GM18505 (cell line): ENCODE results near the gene SCFD2.
A peak's percentile ranks its signal among the peaks of the same experiment; 100 is the strongest.

Experiments used
- ATAC-seq: cut with Tn5 transposase; IDR thresholded peaks from one replicate; pipeline ENCODE4 v1.9.1; 2021; ENCODE audit not compliant: unreplicated experiment
- POLR2A ChIP-seq: IDR thresholded peaks from 4 replicates; pipeline ENCODE4 v1.6.1; 2011; ENCODE audit warnings: borderline replicate concordance; ENCODE audit not compliant: insufficient read depth, insufficient read length; ENCODE audit errors: extremely low read depth

Gene SCFD2

GRCh38 chr4:52936729-52937128 is 429.1 kb downstream of the SCFD2 start:
- ATAC-seq, result no peak
- no peak for TF ChIP-seq POLR2A

- TF ChIP-seq POLR2A, result no peak
- no peak for ATAC-seq
Measured at GRCh38 chr4:52935317-52935716, 430.5 kb downstream of the SCFD2 start.

- no peak for ATAC-seq
- TF ChIP-seq POLR2A, result no peak
Measured at GRCh38 chr4:52933738-52934137, 432.1 kb downstream of the SCFD2 start.

GRCh38 chr4:52932591-52933470 is 433.0 kb downstream of the SCFD2 start:
- TF ChIP-seq POLR2A, result no peak

GRCh38 chr4:52931243-52931642 is 434.6 kb downstream of the SCFD2 start:
- no peak for TF ChIP-seq POLR2A
- ATAC-seq, result no peak

More at GRCh38 chr4:52932591-52933470, 433.0 kb downstream of the SCFD2 start:
- no peak for ATAC-seq

- no peak for ATAC-seq
- no peak for TF ChIP-seq POLR2A
Measured at GRCh38 chr4:52926196-52926974, 439.5 kb downstream of the SCFD2 start.

GRCh38 chr4:52925531-52925968 is 440.3 kb downstream of the SCFD2 start:
- ATAC-seq, result no peak
- no peak for TF ChIP-seq POLR2A

- no peak for ATAC-seq
- TF ChIP-seq POLR2A, result no peak
Measured at GRCh38 chr4:52919461-52919860, 446.4 kb downstream of the SCFD2 start.

- TF ChIP-seq POLR2A, result no peak
- ATAC-seq, result no peak
Measured at GRCh38 chr4:52917817-52918216, 448.0 kb downstream of the SCFD2 start.

GRCh38 chr4:52915730-52916300 is 450.0 kb downstream of the SCFD2 start:
- no peak for TF ChIP-seq POLR2A

GRCh38 chr4:52915191-52915590 is 450.7 kb downstream of the SCFD2 start:
- ATAC-seq, result no peak
- no peak for TF ChIP-seq POLR2A

More at GRCh38 chr4:52915730-52916300, 450.0 kb downstream of the SCFD2 start:
- ATAC-seq, result no peak

GRCh38 chr4:52914051-52914605 is 451.7 kb downstream of the SCFD2 start:
- ATAC-seq, result no peak
- no peak for TF ChIP-seq POLR2A

- TF ChIP-seq POLR2A, result no peak
- no peak for ATAC-seq
Measured at GRCh38 chr4:52912608-52913007, 453.3 kb downstream of the SCFD2 start.

- no peak for TF ChIP-seq POLR2A
- peak; percentile 80 for ATAC-seq
Measured at GRCh38 chr4:52911684-52912294, 454.1 kb downstream of the SCFD2 start.

GRCh38 chr4:52910115-52910514 is 455.7 kb downstream of the SCFD2 start:
- ATAC-seq, result no peak
- TF ChIP-seq POLR2A, result no peak
